Measurements from ENCODE around the gene CXCL17. TPM values are rescaled to one million over a fixed set of nuclear protein-coding genes. Genes with fewer than 3 reads are reported as not detected.

CXCL17 gene
- polyA plus RNA-seq, 1 donor (not counting 4 experiments of a cell fraction or from before 2014, with no cell fraction given), result not detected

- H2AFZ ChIP-seq (ENCODE audit: control insufficient read depth, low read length), result no peak overlapping the region
- no peaks in the 10 kb centered on the region for H3K27me3 ChIP-seq (ENCODE audit: control insufficient read depth, extremely low read depth, insufficient read depth, low read length)
- no peak for DNase-seq (ENCODE audit: low read depth, low spot score)
- H4K20me1 ChIP-seq (ENCODE audit: control insufficient read depth, extremely low read depth, insufficient read depth, low read length), result no peaks in the 10 kb centered on the region
- dilution Hi-C loops (cut with MboI; ENCODE audit: extremely low pct_ligation_motif_present, low sequenced_read_pairs), result no loop called here
- H3K36me3 ChIP-seq (ENCODE audit: control insufficient read depth in 2 of 2, extremely low read depth in 1 of 2, insufficient read depth in 2 of 2, low read length in 2 of 2), result peaks cover 8 to 15% of the 10 kb centered on the region in 2 experiments
- H3K4me1 ChIP-seq (ENCODE audit: control insufficient read depth, extremely low read depth, insufficient read depth, low read length), result peaks cover 2% of the 10 kb centered on the region
- H3K9me1 ChIP-seq (ENCODE audit: control insufficient read depth, extremely low read depth, insufficient read depth, low read length), result no peaks in the 10 kb centered on the region
- H3K27ac ChIP-seq (ENCODE audit: control insufficient read depth, insufficient read depth, low read length), result no peak overlapping the region
- H3K4me3 ChIP-seq (ENCODE audit: control insufficient read depth in 2 of 3, extremely low read depth in 1 of 3, insufficient read depth in 2 of 3, low read depth in 1 of 3, low read length in 3 of 3), result no peak overlapping the region
- no peak for FAIRE-seq
- no peak overlapping the region for H3K9ac ChIP-seq (ENCODE audit: control insufficient read depth, extremely low read depth, insufficient read depth, low read length)
- no peaks in the 10 kb centered on the region for H3K79me2 ChIP-seq (ENCODE audit: control insufficient read depth, insufficient read depth, low read length)
- no peaks in the 10 kb centered on the region for H3K9me3 ChIP-seq (ENCODE audit: control insufficient read depth, low read depth, low read length)
- H3K4me2 ChIP-seq (ENCODE audit: control insufficient read depth, extremely low read depth, insufficient read depth, low read depth, low read length), result no peak overlapping the region
- no peak for TF ChIP-seq EZH2 (IDR thresholded peaks at IDR 0.05; ENCODE audit: low read length)
- TF ChIP-seq, protein P1, sequence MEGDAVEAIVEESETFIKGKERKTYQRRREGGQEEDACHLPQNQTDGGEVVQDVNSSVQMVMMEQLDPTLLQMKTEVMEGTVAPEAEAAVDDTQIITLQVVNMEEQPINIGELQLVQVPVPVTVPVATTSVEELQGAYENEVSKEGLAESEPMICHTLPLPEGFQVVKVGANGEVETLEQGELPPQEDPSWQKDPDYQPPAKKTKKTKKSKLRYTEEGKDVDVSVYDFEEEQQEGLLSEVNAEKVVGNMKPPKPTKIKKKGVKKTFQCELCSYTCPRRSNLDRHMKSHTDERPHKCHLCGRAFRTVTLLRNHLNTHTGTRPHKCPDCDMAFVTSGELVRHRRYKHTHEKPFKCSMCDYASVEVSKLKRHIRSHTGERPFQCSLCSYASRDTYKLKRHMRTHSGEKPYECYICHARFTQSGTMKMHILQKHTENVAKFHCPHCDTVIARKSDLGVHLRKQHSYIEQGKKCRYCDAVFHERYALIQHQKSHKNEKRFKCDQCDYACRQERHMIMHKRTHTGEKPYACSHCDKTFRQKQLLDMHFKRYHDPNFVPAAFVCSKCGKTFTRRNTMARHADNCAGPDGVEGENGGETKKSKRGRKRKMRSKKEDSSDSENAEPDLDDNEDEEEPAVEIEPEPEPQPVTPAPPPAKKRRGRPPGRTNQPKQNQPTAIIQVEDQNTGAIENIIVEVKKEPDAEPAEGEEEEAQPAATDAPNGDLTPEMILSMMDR (optimal IDR thresholded peaks at IDR 0.05 in 1 of 3, IDR thresholded peaks at IDR 0.05 in 1 of 3, conservative IDR thresholded peaks at IDR 0.05 in 1 of 3; ENCODE audit: extremely low read depth in 1 of 3, insufficient read depth in 2 of 3, low read length in 3 of 3), result no peak
Observed at GRCh38 chr19:42406111-42406510, 36.6 kb downstream of the CXCL17 start.

GRCh38 chr19:42403586-42403985 lies 39.2 kb downstream of the CXCL17 start:
- no peak for TF ChIP-seq EZH2 (IDR thresholded peaks at IDR 0.05; ENCODE audit: low read length)
- TF ChIP-seq, protein P1 (optimal IDR thresholded peaks at IDR 0.05 in 1 of 3, IDR thresholded peaks at IDR 0.05 in 1 of 3, conservative IDR thresholded peaks at IDR 0.05 in 1 of 3; ENCODE audit: extremely low read depth in 1 of 3, insufficient read depth in 2 of 3, low read length in 3 of 3), result no peak
- FAIRE-seq, result no peak
- Histone ChIP-seq H2AFZ (ENCODE audit: control insufficient read depth, low read length) (no peak overlapping the region), H3K4me3 (ENCODE audit: control insufficient read depth in 2 of 3, extremely low read depth in 1 of 3, insufficient read depth in 2 of 3, low read depth in 1 of 3, low read length in 3 of 3) (no peak overlapping the region), H3K9me3 (ENCODE audit: control insufficient read depth, low read depth, low read length) (no peaks in the 10 kb centered on the region), H3K9me1 (ENCODE audit: control insufficient read depth, extremely low read depth, insufficient read depth, low read length) (no peaks in the 10 kb centered on the region), H3K36me3 (ENCODE audit: control insufficient read depth in 2 of 2, extremely low read depth in 1 of 2, insufficient read depth in 2 of 2, low read length in 2 of 2) (peaks cover 3 to 11% of the 10 kb centered on the region in 2 experiments), H3K79me2 (ENCODE audit: control insufficient read depth, insufficient read depth, low read length) (no peaks in the 10 kb centered on the region), H4K20me1 (ENCODE audit: control insufficient read depth, extremely low read depth, insufficient read depth, low read length) (no peaks in the 10 kb centered on the region), H3K9ac (ENCODE audit: control insufficient read depth, extremely low read depth, insufficient read depth, low read length) (no peak overlapping the region), H3K4me2 (ENCODE audit: control insufficient read depth, extremely low read depth, insufficient read depth, low read depth, low read length) (no peak overlapping the region), H3K27me3 (ENCODE audit: control insufficient read depth, extremely low read depth, insufficient read depth, low read length) (no peaks in the 10 kb centered on the region), H3K4me1 (ENCODE audit: control insufficient read depth, extremely low read depth, insufficient read depth, low read length) (peaks cover 3% of the 10 kb centered on the region), H3K27ac (ENCODE audit: control insufficient read depth, insufficient read depth, low read length) (no peak overlapping the region)
- DNase-seq (ENCODE audit: low read depth, low spot score), result no peak
- dilution Hi-C loops (cut with MboI; ENCODE audit: extremely low pct_ligation_motif_present, low sequenced_read_pairs), result no loop called here

All from keratinocyte (primary cell).